Neural progenitor cell (in vitro differentiated cells): ENCODE results near the gene TRAF1.

Source experiments
- CTCF ChIP-seq: fragments of 200-600 bp; sonication (generic); IDR thresholded peaks from 2 replicates; pipeline ENCODE4 v1.5.1; 2017; ENCODE audit warnings: antibody characterized with exemption, mild to moderate bottlenecking
- EZH2phosphoT487 ChIP-seq: fragments of 200-600 bp; sonication (generic); IDR thresholded peaks from 2 replicates; pipeline ENCODE4 v1.6.1; 2017; ENCODE audit warnings: antibody characterized with exemption

- TF ChIP-seq CTCF = no peak
- TF ChIP-seq EZH2phosphoT487 = no peak
Measured at GRCh38 chr9:120857481-120857880, 69.1 kb downstream of the TRAF1 start.
